ENCODE measurements around the gene PTPRN2. TPM values are rescaled to one million over a fixed set of nuclear protein-coding genes. Genes with fewer than 3 reads are reported as not detected.
A peak's percentile ranks its signal among the peaks of the same experiment; 100 is the strongest.

PTPRN2 gene
- total and polyA plus RNA-seq, 5 experiments from 2014 or later: 0.69 to 1.5 (median 0.99) TPM

DNA sequence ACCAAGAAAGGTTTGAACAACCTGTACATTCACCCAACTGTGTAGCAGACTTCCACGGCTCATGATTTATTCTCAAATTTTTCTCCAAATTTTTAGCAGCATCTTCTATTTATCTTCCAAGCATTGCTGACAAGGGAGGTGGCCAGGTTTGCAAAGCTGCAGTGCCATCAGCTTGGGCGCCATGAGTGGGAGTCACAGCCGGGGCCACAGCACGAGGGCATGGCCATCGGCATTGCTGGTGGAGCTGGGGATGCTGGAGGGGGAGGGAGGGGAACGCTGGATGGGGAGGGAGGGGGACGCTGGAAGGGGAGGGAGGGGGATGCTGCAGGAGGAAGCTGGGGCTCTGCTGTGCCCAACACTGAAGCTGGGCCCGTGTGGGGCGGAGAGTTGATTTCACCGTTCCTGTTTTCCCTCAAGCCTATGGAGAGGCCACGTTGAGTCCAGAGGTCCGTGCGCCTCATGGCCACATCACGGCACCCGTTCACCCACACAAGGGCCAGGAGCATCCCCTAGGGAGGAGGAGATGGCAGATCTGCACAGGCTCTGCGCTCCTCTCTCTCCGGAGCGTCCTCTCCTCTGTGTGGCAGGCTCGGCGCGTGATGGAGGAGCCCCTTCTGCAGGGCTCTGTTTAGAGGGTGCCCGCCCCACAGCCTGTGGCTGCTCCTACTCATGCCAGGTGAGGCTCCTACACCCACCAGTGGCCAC is 730.6 kb downstream of the PTPRN2 start:
- H3K9me3 Mint-ChIP-seq: no peaks in the 10 kb centered on the region
- POLR2A ChIA-PET: no interaction called here
- no peaks in the 10 kb centered on the region for H3K27me3 Mint-ChIP-seq
- no peak for DNase-seq
- H3K4me3 Mint-ChIP-seq: no peak overlapping the region
- H3K27ac Mint-ChIP-seq: no peak overlapping the region
- no peaks in the 10 kb centered on the region for H3K36me3 Mint-ChIP-seq
- peaks cover 0 to 20% (median 3%) of the 10 kb centered on the region in 4 donors for H3K4me1 Mint-ChIP-seq
- ATAC-seq: no peak

DNA sequence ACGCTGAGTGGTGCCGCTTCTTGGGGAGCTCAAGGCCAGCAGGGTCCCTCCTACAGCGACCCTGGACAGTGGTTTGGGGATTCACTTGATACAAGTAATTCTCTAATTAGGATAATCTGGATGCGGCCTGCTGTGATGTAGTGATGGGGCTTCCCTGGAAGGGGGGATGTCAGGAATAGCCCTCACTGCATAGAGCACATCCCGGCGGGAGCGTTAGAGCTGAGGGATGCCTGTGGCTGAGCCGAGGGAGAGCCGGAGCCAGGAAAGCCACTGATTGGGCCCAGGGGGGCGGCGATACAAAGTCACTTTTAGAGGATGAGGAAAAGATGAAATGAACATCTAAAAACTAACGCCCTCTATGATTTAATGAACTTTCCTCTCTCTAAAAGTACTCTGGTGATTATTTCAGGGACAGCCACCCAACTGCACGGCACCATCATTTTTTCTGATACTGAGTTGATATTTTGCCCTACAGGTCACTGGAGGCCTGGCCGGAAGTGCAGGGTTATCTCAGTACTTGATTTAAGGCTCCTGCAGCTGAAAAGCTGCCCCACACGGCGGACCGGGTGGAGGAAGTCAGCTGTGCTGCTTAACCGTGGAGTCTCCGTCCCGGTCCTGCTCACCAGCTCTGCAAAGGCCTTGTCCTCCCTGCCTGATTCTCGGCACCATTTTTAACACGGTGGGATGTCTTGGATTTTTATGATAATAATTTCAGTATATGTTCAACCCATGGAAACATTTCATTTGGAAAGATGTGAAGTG is 732.0 kb downstream of the PTPRN2 start:
- Mint-ChIP-seq H3K27me3 (no peaks in the 10 kb centered on the region), H3K4me1 (peaks cover 7 to 28% (median 11%) of the 10 kb centered on the region in 4 donors), H3K36me3 (no peaks in the 10 kb centered on the region), H3K4me3 (peak overlapping the region in 1 of 10 donors; percentile 50), H3K27ac (peak overlapping the region in 3 of 10 donors; percentile 44 to 65 (median 56)), H3K9me3 (no peaks in the 10 kb centered on the region)
- ATAC-seq (no peak), DNase-seq (no peak)
- POLR2A ChIA-PET: no interaction called here

GRCh38 chr7:157855016-157855415 is 732.6 kb downstream of the PTPRN2 start:
- no peaks in the 10 kb centered on the region for H3K9me3 Mint-ChIP-seq
- H3K27me3 Mint-ChIP-seq: no peaks in the 10 kb centered on the region
- POLR2A ChIA-PET: no interaction called here
- H3K4me1 Mint-ChIP-seq: peaks cover 7 to 28% (median 10%) of the 10 kb centered on the region in 4 donors
- no peak for DNase-seq
- H3K36me3 Mint-ChIP-seq: no peaks in the 10 kb centered on the region
- no peak for ATAC-seq
- peak overlapping the region in 1 of 10 donors; percentile 42 for H3K4me3 Mint-ChIP-seq
- no peak overlapping the region for H3K27ac Mint-ChIP-seq

GRCh38 chr7:157854066-157854891 is 733.3 kb downstream of the PTPRN2 start:
- DNase-seq (no peak), ATAC-seq (no peak)
- Mint-ChIP-seq H3K4me3 (peak overlapping the region in 1 of 10 donors; percentile 42), H3K27me3 (no peaks in the 10 kb centered on the region), H3K4me1 (peaks cover 7 to 30% (median 10%) of the 10 kb centered on the region in 4 donors), H3K9me3 (no peaks in the 10 kb centered on the region), H3K27ac (peak overlapping the region in 1 of 10 donors; percentile 59), H3K36me3 (no peaks in the 10 kb centered on the region)
- POLR2A ChIA-PET: no interaction called here

DNA sequence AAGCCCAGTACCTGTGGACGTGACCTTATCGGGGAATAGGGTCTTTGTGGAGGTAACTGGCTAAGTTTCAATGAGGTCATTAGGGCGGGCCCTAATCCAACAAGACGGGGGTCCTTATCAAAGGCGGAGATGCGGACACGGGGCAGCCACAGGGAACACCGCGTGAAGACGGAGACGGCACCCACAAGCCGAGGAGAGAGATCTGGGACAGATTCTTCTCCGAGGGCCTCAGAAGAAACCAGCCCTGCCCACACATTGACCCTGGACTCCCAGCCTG is 733.9 kb downstream of the PTPRN2 start:
- Mint-ChIP-seq H3K27ac (no peak overlapping the region), H3K4me3 (no peak overlapping the region), H3K4me1 (peaks cover 7 to 30% (median 10%) of the 10 kb centered on the region in 4 donors), H3K27me3 (no peaks in the 10 kb centered on the region), H3K9me3 (no peaks in the 10 kb centered on the region), H3K36me3 (no peaks in the 10 kb centered on the region)
- ATAC-seq (no peak), DNase-seq (no peak)
- POLR2A ChIA-PET: no interaction called here

DNA sequence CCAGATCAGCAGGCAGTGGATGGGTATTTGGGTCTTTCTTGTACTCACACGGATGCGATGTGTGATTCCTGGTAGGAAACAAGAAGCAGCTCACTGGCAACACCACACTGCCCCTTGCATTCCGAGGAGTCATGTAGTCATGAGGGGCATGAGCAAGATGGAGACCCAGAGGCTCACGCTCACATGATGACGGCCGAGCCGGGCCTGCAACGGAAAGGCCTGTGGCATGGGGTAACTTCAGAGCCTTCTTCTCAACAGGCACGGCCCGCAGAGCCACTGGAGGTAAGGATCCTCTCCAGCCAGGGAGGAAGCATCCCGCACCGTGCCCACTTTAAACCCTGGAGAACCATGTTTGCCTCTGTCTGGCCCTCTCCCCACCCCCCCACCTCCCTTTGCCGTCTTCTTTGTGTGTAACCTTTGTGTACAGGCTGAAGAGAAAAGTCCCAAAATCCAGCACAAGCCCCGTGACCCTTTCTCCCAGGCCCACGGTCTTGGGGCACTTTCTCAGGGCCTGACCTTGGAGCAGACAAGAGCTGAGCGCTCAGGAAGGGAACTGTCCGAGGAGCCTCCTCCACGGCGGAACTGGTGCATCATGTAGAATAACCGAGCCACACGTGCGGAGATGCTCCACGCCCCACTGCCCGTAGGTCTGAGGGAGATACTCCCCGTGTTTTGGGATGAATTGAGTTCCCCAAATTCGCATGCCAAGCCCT is 734.4 kb downstream of the PTPRN2 start:
- no peak overlapping the region for H3K4me3 Mint-ChIP-seq
- no peak for DNase-seq
- H3K9me3 Mint-ChIP-seq: no peaks in the 10 kb centered on the region
- no peak for ATAC-seq
- H3K4me1 Mint-ChIP-seq: peaks cover 7 to 30% (median 10%) of the 10 kb centered on the region in 4 donors
- POLR2A ChIA-PET: no interaction called here
- peak overlapping the region in 2 of 10 donors; percentile 25 to 43 for H3K27ac Mint-ChIP-seq
- H3K27me3 Mint-ChIP-seq: no peaks in the 10 kb centered on the region
- H3K36me3 Mint-ChIP-seq: no peaks in the 10 kb centered on the region

DNA sequence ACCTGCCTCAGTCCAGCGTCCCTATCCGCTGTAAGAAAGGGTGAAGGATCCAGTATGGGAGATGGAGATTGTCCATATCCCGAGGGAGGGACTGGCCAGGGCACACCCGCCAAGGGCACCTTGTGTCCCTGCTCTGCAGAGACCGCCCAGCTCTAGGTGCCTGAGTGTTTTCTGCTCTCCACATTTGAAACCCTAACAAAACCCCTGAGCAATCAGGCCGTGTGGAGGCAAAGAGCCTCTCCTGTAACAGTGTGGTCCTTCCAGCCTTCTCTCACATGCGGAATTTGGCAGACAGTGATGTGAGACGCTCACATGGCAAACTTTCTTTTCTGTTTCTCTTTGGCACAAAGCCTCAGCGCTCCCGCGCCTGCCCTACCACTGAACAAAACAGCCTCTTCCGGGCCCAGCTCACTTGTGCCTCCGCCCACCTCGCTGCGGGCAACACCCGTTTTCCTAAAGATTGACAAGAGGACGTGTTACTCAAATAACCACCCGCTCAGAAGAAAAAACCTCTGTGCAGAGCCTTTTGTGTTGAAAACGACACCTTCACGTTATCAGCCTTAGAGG is 736.0 kb downstream of the PTPRN2 start:
- Mint-ChIP-seq H3K4me3 (peak overlapping the region; percentile 62 to 87 (median 80)), H3K36me3 (no peaks in the 10 kb centered on the region), H3K4me1 (peaks cover 7 to 30% (median 10%) of the 10 kb centered on the region in 4 donors), H3K27me3 (no peaks in the 10 kb centered on the region), H3K27ac (peak overlapping the region; percentile 72 to 100 (median 96)), H3K9me3 (no peaks in the 10 kb centered on the region)
- DNase-seq (peak; percentile 50 to 85 (median 68)), ATAC-seq (peak; percentile 99 to 100)
- POLR2A ChIA-PET: interaction anchor here (0.5 to 1.5 kb wide), 6 partner anchors 9 to 460 kb away, joined by 3 to 11 read pairs (median 4); no protein-coding TSS in a partner anchor

- no peak for DNase-seq
- ATAC-seq: peak in 1 of 2 donors; percentile 4
- Mint-ChIP-seq H3K4me1 (peaks cover 7 to 25% (median 10%) of the 10 kb centered on the region in 4 donors), H3K27ac (peak overlapping the region; percentile 72 to 100 (median 96)), H3K4me3 (peak overlapping the region in 9 of 10 donors; percentile 48 to 87 (median 79)), H3K36me3 (no peaks in the 10 kb centered on the region), H3K27me3 (no peaks in the 10 kb centered on the region), H3K9me3 (no peaks in the 10 kb centered on the region)
- POLR2A ChIA-PET: interaction anchor here (1.0 to 1.5 kb wide), 5 partner anchors 9 to 35 kb away, joined by 3 to 11 read pairs (median 4); no protein-coding TSS in a partner anchor
Measured at GRCh38 chr7:157850481-157851444, 736.9 kb downstream of the PTPRN2 start.

DNA sequence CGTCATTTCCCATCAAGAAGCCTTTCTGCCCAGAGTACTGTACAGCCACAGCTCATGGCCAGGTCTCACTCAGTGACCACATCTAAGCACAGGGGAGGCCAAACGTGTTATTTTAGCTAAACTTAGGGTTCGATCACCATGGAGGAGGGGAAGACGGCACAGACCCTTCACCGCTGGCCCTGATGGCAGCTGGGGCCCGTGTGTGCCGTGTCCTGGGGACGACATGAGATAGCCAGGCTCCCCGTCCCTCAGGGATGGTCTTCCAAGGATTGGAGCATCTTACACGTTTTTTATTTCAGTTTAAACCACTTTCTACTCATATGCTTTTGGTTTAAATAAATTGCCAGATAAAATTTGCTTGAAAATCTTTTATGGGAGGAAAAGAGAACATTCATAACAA is 737.9 kb downstream of the PTPRN2 start:
- DNase-seq (no peak), ATAC-seq (no peak)
- POLR2A ChIA-PET: no interaction called here
- Mint-ChIP-seq H3K4me3 (no peak overlapping the region), H3K27me3 (peaks cover 0 to 3% (median 0%) of the 10 kb centered on the region in 5 donors), H3K9me3 (no peaks in the 10 kb centered on the region), H3K27ac (peak overlapping the region in 4 of 10 donors; percentile 2 to 82 (median 68)), H3K4me1 (peaks cover 7 to 23% (median 10%) of the 10 kb centered on the region in 4 donors), H3K36me3 (no peaks in the 10 kb centered on the region)

GRCh38 chr7:157849341-157849596 is 738.4 kb downstream of the PTPRN2 start:
- peaks cover 0 to 2% (median 0%) of the 10 kb centered on the region in 9 donors for H3K9me3 Mint-ChIP-seq
- H3K36me3 Mint-ChIP-seq: no peaks in the 10 kb centered on the region
- peak overlapping the region in 1 of 10 donors; percentile 21 for H3K27ac Mint-ChIP-seq
- DNase-seq (no peak), ATAC-seq (no peak)
- H3K27me3 Mint-ChIP-seq: peaks cover 0 to 5% (median 0%) of the 10 kb centered on the region in 5 donors
- no peak overlapping the region for H3K4me3 Mint-ChIP-seq
- POLR2A ChIA-PET: no interaction called here
- peaks cover 7 to 20% (median 10%) of the 10 kb centered on the region in 4 donors for H3K4me1 Mint-ChIP-seq

Data from naive thymus-derived CD8-positive, alpha-beta T cell (primary cell).